Activated CD8-positive, alpha-beta T cell treated with anti-CD3 and anti-CD28 coated beads for 36 hours (primary cell): ENCODE measurements around the gene FCHSD2. TPM values are rescaled to one million over a fixed set of nuclear protein-coding genes. Genes with fewer than 3 reads are reported as not detected.
"Not testable (repeated sequence)": the region's sequence is repeated elsewhere in the genome, so short reads cannot be mapped to it uniquely, and the experiment has no call there.

Experiments
- ATAC-seq: fragments of 200-7000 bp; cut with Tn5 transposase; one replicate; pipeline ENCODE4 v1.10.0; 2021; ENCODE audit warnings: mild to moderate bottlenecking, moderate library complexity
- CTCF ChIA-PET: fragments of 350-600 bp; sonication (Branson Sonifier 250); formaldehyde crosslinking; loops from one replicate; lab custom pipeline; 2021; ENCODE audit warnings: antibody characterized with exemption; lab: Charles Lee
- POLR2A ChIA-PET: fragments of 350-600 bp; sonication (Branson Sonifier 250); formaldehyde crosslinking; loops from one replicate; lab custom pipeline; 2021; ENCODE audit warnings: antibody characterized with exemption; lab: Charles Lee
- DNase-seq: peaks from one replicate; pipeline ENCODE4 v3.0.0-alpha.2; 2020
- H3K27ac Mint-ChIP-seq: one replicate; pipeline ENCODE4 v1.8.0; 2021; ENCODE audit warnings: mild to moderate bottlenecking, mixed read lengths
- H3K27me3 Mint-ChIP-seq: one replicate; pipeline ENCODE4 v1.8.0; 2021; ENCODE audit warnings: mixed read lengths
- H3K36me3 Mint-ChIP-seq: one replicate; pipeline ENCODE4 v1.8.0; 2021; ENCODE audit warnings: low read depth, mixed read lengths
- H3K4me1 Mint-ChIP-seq: one replicate; pipeline ENCODE4 v1.8.0; 2021; ENCODE audit warnings: low read depth, mixed read lengths
- H3K4me3 Mint-ChIP-seq: one replicate; pipeline ENCODE4 v1.8.0; 2021; ENCODE audit warnings: mild to moderate bottlenecking, moderate library complexity, mixed read lengths
- H3K9me3 Mint-ChIP-seq: one replicate; pipeline ENCODE4 v1.8.0; 2021; ENCODE audit warnings: mixed read lengths
- intact Hi-C: fragments of 100-400 bp; cut with micrococcal nuclease; formaldehyde crosslinking; loops from one replicate; pipeline ENCODE4 v1.10.0; 2022
- total RNA-seq, 2 experiments: library from RNA; stranded (reverse); gene quantifications; one replicate each; pipeline ENCODE4 v1.2.3, GENCODE V29; 2021
- TF ChIP-seq, protein P1 (sequence below): fragments of 200-600 bp; IDR thresholded peaks from one replicate; pipeline ENCODE4 v1.8.0; 2022; ENCODE audit warnings: antibody characterized with exemption, mild to moderate bottlenecking

FCHSD2 gene
- total RNA-seq, 2 experiments from 2014 or later, result 23.6 to 24.8 TPM

DNA sequence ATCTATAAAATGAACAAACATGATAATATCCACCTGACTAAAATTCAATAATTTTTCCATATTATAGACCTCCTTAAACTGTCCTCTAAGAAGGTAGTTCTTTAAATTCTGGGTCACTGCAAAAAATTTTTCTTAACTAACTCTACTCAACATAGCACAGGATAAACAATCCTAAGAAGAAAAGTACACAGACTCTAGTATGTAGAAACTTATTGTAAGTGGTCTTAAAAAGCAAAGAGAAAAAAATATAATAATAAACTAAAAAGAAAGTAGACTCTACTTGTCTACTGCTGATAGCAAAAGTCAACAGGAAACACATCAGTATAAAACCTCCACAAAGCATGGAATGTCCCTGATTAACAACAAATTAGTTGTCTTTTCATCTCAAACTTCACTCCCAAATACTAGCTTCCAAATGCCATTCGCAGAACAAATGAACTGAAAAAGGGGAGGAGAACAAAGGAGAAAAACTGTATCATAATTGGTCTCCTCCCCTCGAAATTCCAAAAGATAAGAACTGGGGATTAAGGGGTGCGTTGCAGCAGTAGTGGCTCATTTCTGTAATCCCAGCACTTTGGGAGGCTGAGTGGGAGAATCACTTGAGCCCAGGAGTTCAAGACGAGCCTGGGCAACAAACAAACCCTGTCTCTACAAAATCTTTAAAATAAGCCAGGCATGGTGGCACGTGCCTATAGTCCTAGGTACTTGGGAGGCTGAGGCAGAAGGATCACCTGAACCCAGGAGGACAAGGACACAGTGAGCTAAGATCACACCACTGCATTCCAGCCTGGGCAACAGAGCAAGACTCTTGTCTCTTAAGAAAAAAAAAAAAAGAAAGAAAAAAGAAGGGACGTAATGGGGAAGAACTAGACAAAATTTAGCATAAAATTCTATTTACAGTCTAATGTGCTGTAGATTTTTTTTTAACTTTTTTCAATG lies 6.5 kb downstream of the FCHSD2 start:
- ChIA-PET CTCF (interaction anchor here (0.6 to 1.7 kb wide), 2 partner anchors 18 to 304 kb away, joined by 3 to 4 read pairs; no protein-coding TSS in a partner anchor), POLR2A (interaction anchor here (1.5 kb wide), 1 partner anchor 10 kb away, joined by 3 read pairs; no protein-coding TSS in a partner anchor)
- Mint-ChIP-seq H3K27me3 (no peaks in the 10 kb centered on the region), H3K9me3 (no peaks in the 10 kb centered on the region), H3K4me1 (peaks cover 31% of the 10 kb centered on the region), H3K27ac (no peak overlapping the region), H3K4me3 (no peak overlapping the region), H3K36me3 (peaks cover 19% of the 10 kb centered on the region)
- no peak for DNase-seq
- TF ChIP-seq, protein P1, sequence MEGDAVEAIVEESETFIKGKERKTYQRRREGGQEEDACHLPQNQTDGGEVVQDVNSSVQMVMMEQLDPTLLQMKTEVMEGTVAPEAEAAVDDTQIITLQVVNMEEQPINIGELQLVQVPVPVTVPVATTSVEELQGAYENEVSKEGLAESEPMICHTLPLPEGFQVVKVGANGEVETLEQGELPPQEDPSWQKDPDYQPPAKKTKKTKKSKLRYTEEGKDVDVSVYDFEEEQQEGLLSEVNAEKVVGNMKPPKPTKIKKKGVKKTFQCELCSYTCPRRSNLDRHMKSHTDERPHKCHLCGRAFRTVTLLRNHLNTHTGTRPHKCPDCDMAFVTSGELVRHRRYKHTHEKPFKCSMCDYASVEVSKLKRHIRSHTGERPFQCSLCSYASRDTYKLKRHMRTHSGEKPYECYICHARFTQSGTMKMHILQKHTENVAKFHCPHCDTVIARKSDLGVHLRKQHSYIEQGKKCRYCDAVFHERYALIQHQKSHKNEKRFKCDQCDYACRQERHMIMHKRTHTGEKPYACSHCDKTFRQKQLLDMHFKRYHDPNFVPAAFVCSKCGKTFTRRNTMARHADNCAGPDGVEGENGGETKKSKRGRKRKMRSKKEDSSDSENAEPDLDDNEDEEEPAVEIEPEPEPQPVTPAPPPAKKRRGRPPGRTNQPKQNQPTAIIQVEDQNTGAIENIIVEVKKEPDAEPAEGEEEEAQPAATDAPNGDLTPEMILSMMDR, result no peak
- intact Hi-C loops, result no loop called here
- no peak for ATAC-seq

DNA sequence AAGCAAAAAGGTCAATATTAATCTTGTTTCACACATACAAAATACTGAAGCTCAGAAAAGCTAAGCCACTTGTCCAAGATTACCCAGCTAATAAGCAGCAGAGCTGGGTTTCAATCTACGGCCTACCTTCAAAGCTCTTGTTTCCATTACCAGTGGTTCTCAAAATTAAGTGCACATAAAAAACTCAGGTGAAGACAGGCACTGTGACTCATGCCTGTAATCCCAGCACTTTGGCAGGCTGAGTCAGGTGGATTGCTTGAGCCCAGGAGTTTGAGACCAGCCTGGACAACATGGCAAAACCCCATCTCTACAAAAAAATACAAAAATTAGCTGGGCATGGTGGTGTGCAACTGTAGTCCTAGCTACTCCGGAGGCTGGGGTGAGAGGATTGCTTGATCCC lies 9.8 kb downstream of the FCHSD2 start:
- H3K4me1 Mint-ChIP-seq, H3K27me3 Mint-ChIP-seq, H3K27ac Mint-ChIP-seq, H3K9me3 Mint-ChIP-seq, POLR2A ChIA-PET, DNase-seq, ATAC-seq, H3K4me3 Mint-ChIP-seq, intact Hi-C loops: not testable (repeated sequence)
- peaks cover 17% of the 10 kb centered on the region for H3K36me3 Mint-ChIP-seq
- CTCF ChIA-PET, result interaction anchor here (1.1 kb wide), 1 partner anchor 18 kb away, joined by 3 read pairs; no protein-coding TSS in a partner anchor

DNA sequence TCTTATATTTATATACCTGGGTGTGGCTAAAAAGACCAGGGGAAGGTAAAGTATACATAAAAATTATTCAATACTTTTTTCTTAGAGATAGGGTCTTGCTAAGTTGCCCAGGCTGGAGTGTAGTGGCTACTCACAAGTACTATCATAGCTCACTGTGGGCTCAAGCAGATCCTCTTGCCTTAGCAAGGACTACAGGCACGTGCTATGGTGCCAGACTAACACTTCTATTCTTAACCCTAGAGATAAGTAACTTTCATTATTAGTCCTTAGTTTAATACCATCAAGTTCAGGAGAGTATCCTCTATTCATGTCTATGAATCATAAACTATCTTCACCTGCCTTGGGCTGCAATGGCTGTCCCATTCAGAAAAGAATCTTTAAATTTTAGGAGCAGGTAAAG lies 11.9 kb downstream of the FCHSD2 start:
- peaks cover 20% of the 10 kb centered on the region for H3K36me3 Mint-ChIP-seq
- TF ChIP-seq, protein P1, result no peak
- H3K4me1 Mint-ChIP-seq, result peaks cover 2% of the 10 kb centered on the region
- H3K4me3 Mint-ChIP-seq, result no peak overlapping the region
- ATAC-seq (no peak), DNase-seq (no peak)
- ChIA-PET POLR2A (interaction anchor here (0.7 to 1.6 kb wide), 3 partner anchors 11 to 39 kb away, joined by 3 to 4 read pairs (median 3); partner anchors contain the start of gene FCHSD2), CTCF (interaction anchor here (0.6 kb wide), 1 partner anchor 295 kb away, joined by 3 read pairs; no protein-coding TSS in a partner anchor)
- no peaks in the 10 kb centered on the region for H3K27me3 Mint-ChIP-seq
- intact Hi-C loops, result no loop called here
- H3K9me3 Mint-ChIP-seq, result no peaks in the 10 kb centered on the region
- H3K27ac Mint-ChIP-seq, result no peak overlapping the region

DNA sequence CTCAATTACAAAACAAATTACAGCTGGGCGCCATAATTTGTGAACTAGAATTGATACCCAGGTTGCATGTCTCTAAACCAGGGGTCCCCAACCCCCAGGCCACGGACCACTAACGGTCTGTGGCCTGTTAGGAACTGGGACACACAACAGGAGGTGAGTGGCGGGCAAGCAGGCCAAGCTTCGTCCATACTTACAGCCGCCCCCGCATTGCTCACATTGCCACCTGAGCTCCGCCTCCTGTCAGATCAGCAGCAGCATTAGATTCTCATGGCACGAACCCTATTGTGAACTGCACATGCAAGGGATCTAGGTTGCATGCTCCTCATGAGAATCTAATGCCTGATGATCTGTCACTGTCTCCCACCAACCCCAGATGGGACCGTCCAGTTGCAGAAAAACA lies 12.9 kb downstream of the FCHSD2 start:
- ATAC-seq, result no peak
- CTCF ChIA-PET, result interaction anchor here (0.9 kb wide), 1 partner anchor 48 kb away, joined by 3 read pairs; no protein-coding TSS in a partner anchor

More for the DNA sequence above, 12.9 kb downstream of the FCHSD2 start:
- Mint-ChIP-seq H3K27me3 (no peaks in the 10 kb centered on the region), H3K36me3 (peaks cover 24% of the 10 kb centered on the region), H3K4me1 (peaks cover 2% of the 10 kb centered on the region), H3K4me3 (no peak overlapping the region), H3K27ac (no peak overlapping the region), H3K9me3 (peaks cover 4% of the 10 kb centered on the region)
- POLR2A ChIA-PET, result interaction anchor here (1.3 to 1.6 kb wide), 2 partner anchors 10 to 12 kb away, joined by 3 read pairs; no protein-coding TSS in a partner anchor
- no peak for DNase-seq
- TF ChIP-seq, protein P1, result no peak
- intact Hi-C loops, result no loop called here
